Endothelial cell of umbilical vein (primary cell): ENCODE measurements around the gene MANBA. TPM values are rescaled to one million over a fixed set of nuclear protein-coding genes. Genes with fewer than 3 reads are reported as not detected.

Experiments used
- BruUV-seq: library from RNA; stranded (reverse); fragments of 400-500 nt; replicated peaks from 2 replicates; lab custom pipeline; 2021; lab: Mats Ljungman, UMichigan
- CTCF ChIA-PET: fragments of 300-600, 350-600 bp; sonication (Branson Sonifier 250); formaldehyde crosslinking; loops from one replicate; lab custom pipeline; 2021; ENCODE audit warnings: antibody characterized with exemption, inconsistent platforms; lab: Charles Lee
- POLR2A ChIA-PET: fragments of 300-600, 350-600 bp; sonication (Branson Sonifier 250); formaldehyde crosslinking; loops from one replicate; lab custom pipeline; 2021; ENCODE audit warnings: antibody characterized with exemption, inconsistent platforms; lab: Charles Lee
- DNase-seq: peaks from one replicate; pipeline ENCODE4 v3.0.0-alpha.2; 2011; ENCODE audit warnings: low read depth, low spot score
- FAIRE-seq: peaks from 2 replicates; lab custom pipeline; 2011; peaks lifted over from hg19 to GRCh38; lab: Jason Lieb, UNC
- H2AFZ ChIP-seq: 2 replicates; pipeline ENCODE4 v1.6.0; 2012; ENCODE audit warnings: low read depth, low read length, control low read depth, inconsistent platforms
- H3K27ac ChIP-seq: 2 replicates; pipeline ENCODE4 v1.5.1; 2011; ENCODE audit warnings: low read depth, mild to moderate bottlenecking, control low read depth, low read length, moderate library complexity; ENCODE audit not compliant: insufficient read depth
- H3K27me3 ChIP-seq, 2 experiments: 2 replicates each; pipeline versions ENCODE4 v1.6.0 to v1.6.1; 2011; ENCODE audit warnings: low read length in 2 of 2, mixed read lengths in 1 of 2; ENCODE audit not compliant: control insufficient read depth in 2 of 2, insufficient read depth in 2 of 2
- H3K36me3 ChIP-seq, 2 experiments: 2 replicates in 1 of 2; 3 replicates in 1 of 2; pipeline ENCODE4 v1.5.1; 2011; ENCODE audit warnings: low read length in 2 of 2, mild to moderate bottlenecking in 1 of 2, moderate library complexity in 1 of 2; ENCODE audit not compliant: control insufficient read depth in 2 of 2, insufficient read depth in 2 of 2; ENCODE audit errors: extremely low read depth in 1 of 2
- H3K4me1 ChIP-seq: 3 replicates; pipeline ENCODE4 v1.5.1; 2011; ENCODE audit warnings: mild to moderate bottlenecking, low read length; ENCODE audit not compliant: control insufficient read depth, insufficient read depth; ENCODE audit errors: extremely low read depth
- H3K4me2 ChIP-seq: 2 replicates; pipeline ENCODE4 v1.6.1; 2011; ENCODE audit warnings: low read length, control low read depth, mixed read lengths; ENCODE audit not compliant: insufficient read depth
- H3K4me3 ChIP-seq, 3 experiments: fragments of 200-600 bp in 1 of 3; sonication (generic), shearing (Covaris generic) in 1 of 3; replicated peaks in 1 of 3; 2 replicates each; pipeline ENCODE4 v1.5.1; 2011 to 2016; ENCODE audit warnings: control low read depth in 3 of 3, low read length in 3 of 3, mild to moderate bottlenecking in 2 of 3, inconsistent platforms in 1 of 3, low read depth in 1 of 3, moderate library complexity in 1 of 3; ENCODE audit not compliant: insufficient read depth in 1 of 3
- H3K79me2 ChIP-seq: 2 replicates; pipeline ENCODE4 v1.6.0; 2012; ENCODE audit warnings: low read length, inconsistent platforms; ENCODE audit not compliant: control insufficient read depth, insufficient read depth
- H3K9ac ChIP-seq: replicated peaks from 2 replicates; pipeline ENCODE3; 2011; ENCODE audit warnings: low read length, control low read depth; ENCODE audit not compliant: insufficient read depth; ENCODE audit errors: extremely low read depth
- H3K9me1 ChIP-seq: replicated peaks from 3 replicates; pipeline ENCODE4 v1.6.0; 2011; ENCODE audit warnings: mild to moderate bottlenecking, low read length; ENCODE audit not compliant: control insufficient read depth, insufficient read depth; ENCODE audit errors: extremely low read depth
- H3K9me3 ChIP-seq: replicated peaks from 2 replicates; pipeline ENCODE4 v1.5.1; 2012; ENCODE audit warnings: low read length, inconsistent platforms; ENCODE audit not compliant: control insufficient read depth, insufficient read depth
- H4K20me1 ChIP-seq: replicated peaks from 2 replicates; pipeline ENCODE3; 2011; ENCODE audit warnings: mild to moderate bottlenecking, low read length; ENCODE audit not compliant: control insufficient read depth, insufficient read depth; ENCODE audit errors: extremely low read depth
- CTCF ChIP-seq, 2 donors: IDR thresholded peaks; 1 replicate in 1 of 2; 2 replicates in 1 of 2; pipeline ENCODE4 v1.5.1; 2011; ENCODE audit warnings: low read length in 2 of 2, mild to moderate bottlenecking in 2 of 2, moderate library complexity in 2 of 2, control low read depth in 1 of 2, inconsistent platforms in 1 of 2, low read depth in 1 of 2; ENCODE audit not compliant: insufficient read depth in 1 of 2; ENCODE audit errors: extremely low read depth in 1 of 2
- EZH2 ChIP-seq: IDR thresholded peaks from 2 replicates; pipeline ENCODE4 v1.6.1; 2012; ENCODE audit warnings: borderline replicate concordance, low read depth, mild to moderate bottlenecking, moderate library complexity, low read length, inconsistent platforms; ENCODE audit not compliant: severe bottlenecking
- FOS ChIP-seq: IDR thresholded peaks from 2 replicates; pipeline ENCODE4 v1.6.1; 2011; ENCODE audit warnings: mild to moderate bottlenecking, low read length, moderate library complexity, borderline replicate concordance; ENCODE audit not compliant: insufficient read depth
- GATA2 ChIP-seq: IDR thresholded peaks from 2 replicates; pipeline ENCODE4 v1.7.0; 2011; ENCODE audit warnings: low read depth, mild to moderate bottlenecking, moderate library complexity, mixed read lengths, low read length; ENCODE audit not compliant: insufficient read length, insufficient read depth
- JUN ChIP-seq: IDR thresholded peaks from 2 replicates; pipeline ENCODE4 v1.6.1; 2011; ENCODE audit warnings: borderline replicate concordance, low read depth; ENCODE audit not compliant: insufficient read length, insufficient read depth
- MAX ChIP-seq: IDR thresholded peaks from 2 replicates; pipeline ENCODE4 v1.6.1; 2011; ENCODE audit not compliant: insufficient read depth, insufficient read length
- MYC ChIP-seq: IDR thresholded peaks from one replicate; pipeline ENCODE4 v1.6.1; 2011; ENCODE audit warnings: mild to moderate bottlenecking, low read depth, low read length
- POLR2A ChIP-seq: IDR thresholded peaks from 2 replicates; pipeline ENCODE4 v1.6.1; 2012; ENCODE audit warnings: low read depth, mild to moderate bottlenecking, control low read depth, low read length
- POLR2AphosphoS5 ChIP-seq: IDR thresholded peaks from 2 replicates; pipeline ENCODE4 v1.6.1; 2012; ENCODE audit warnings: low read depth, mild to moderate bottlenecking, control low read depth, low read length, moderate library complexity; ENCODE audit not compliant: insufficient read depth
- dilution Hi-C: fragments of 300-500 bp; cut with MboI; formaldehyde crosslinking; loops from one replicate; pipeline ENCODE4 v1.15.0; 2019; ENCODE audit warnings: low sequenced_read_pairs; ENCODE audit not compliant: extremely low pct_ligation_motif_present
- intact Hi-C: fragments of 100-400 bp; cut with micrococcal nuclease; formaldehyde crosslinking; loops from one replicate; pipeline ENCODE4 v1.10.0; 2022
- polyA plus RNA-seq, 4 experiments: library from polyadenylated mRNA; depleted of rRNA in 3 of 4; stranded (reverse) in 3 of 4; unstranded in 1 of 4; fragments of >200 nt; gene quantifications; 2 replicates each; pipeline versions ENCODE4 v1.2.1 to v1.2.3, GENCODE V29; 2011 to 2012; ENCODE audit warnings: missing spikeins in 1 of 4
- total RNA-seq: library from RNA; stranded (reverse); gene quantifications from 2 replicates; pipeline ENCODE4 v1.2.3, GENCODE V29; 2021

Gene MANBA
- total and polyA plus RNA-seq, 2 donors (not counting 3 experiments of a cell fraction or from before 2014, with no cell fraction given): 5.6 to 7.7 TPM

GRCh38 chr4:102774254-102774653 lies 13.5 kb upstream of the MANBA start:
- ChIA-PET CTCF (interaction anchor here (1.0 kb wide), 1 partner anchor 153 kb away, joined by 3 read pairs; no protein-coding TSS in a partner anchor), POLR2A (no interaction called here)
- dilution Hi-C loops (no loop called here), intact Hi-C loops (no loop called here)
- Histone ChIP-seq H3K4me1 (no peaks in the 10 kb centered on the region), H3K9me3 (no peaks in the 10 kb centered on the region), H3K9ac (no peak overlapping the region), H3K9me1 (no peaks in the 10 kb centered on the region), H3K27ac (no peak overlapping the region), H3K4me3 (no peak overlapping the region), H4K20me1 (no peaks in the 10 kb centered on the region), H3K36me3 (no peaks in the 10 kb centered on the region), H3K27me3 (no peaks in the 10 kb centered on the region), H2AFZ (no peak overlapping the region), H3K79me2 (no peaks in the 10 kb centered on the region), H3K4me2 (no peak overlapping the region)
- no peak for FAIRE-seq
- TF ChIP-seq POLR2AphosphoS5: no peak
- no peak for TF ChIP-seq CTCF (IDR thresholded peaks at IDR 0.05; ENCODE audit: extremely low read depth in 1 of 2, insufficient read depth in 1 of 2, low read depth in 1 of 2, low read length in 2 of 2)
- TF ChIP-seq MYC: no peak
- no peak for TF ChIP-seq JUN
- no peak for TF ChIP-seq FOS
- no peak for TF ChIP-seq GATA2
- TF ChIP-seq MAX: no peak
- no peak for TF ChIP-seq POLR2A
- TF ChIP-seq EZH2: no peak
- DNase-seq: no peak
- BruUV-seq: no TSS peak
